PC-3 (cell line): ENCODE measurements around the gene JAG2.

Experiments used
- CTCF ChIP-seq: fragments of 300-600 bp; sonication (generic); conservative IDR thresholded peaks from 2 replicates; pipeline ENCODE4 v1.5.1; 2017; ENCODE audit warnings: antibody characterized with exemption, low read depth, mild to moderate bottlenecking, low read length
- EZH2 ChIP-seq: fragments of 300-600 bp; sonication (generic); IDR thresholded peaks from one replicate; pipeline ENCODE4 v1.6.1; 2017; ENCODE audit warnings: antibody characterized with exemption, mild to moderate bottlenecking, low read length; ENCODE audit not compliant: unreplicated experiment
- EZH2phosphoT487 ChIP-seq: fragments of 300-600 bp; sonication (generic); IDR thresholded peaks from 2 replicates; pipeline ENCODE4 v1.6.1; 2018; ENCODE audit warnings: mild to moderate bottlenecking, antibody characterized with exemption, low read length, borderline replicate concordance

GRCh38 chr14:105192866-105193731, 24.5 kb upstream of the JAG2 start:
- TF ChIP-seq CTCF (no peak), EZH2phosphoT487 (no peak), EZH2 (no peak)
